GM19035 (cell line): Measurements from ENCODE around the gene MSX2.

ENCODE experiments used
- ATAC-seq: cut with Tn5 transposase; IDR thresholded peaks from one replicate; pipeline ENCODE4 v1.9.1; 2021; ENCODE audit not compliant: unreplicated experiment

The MSX2 gene

DNA sequence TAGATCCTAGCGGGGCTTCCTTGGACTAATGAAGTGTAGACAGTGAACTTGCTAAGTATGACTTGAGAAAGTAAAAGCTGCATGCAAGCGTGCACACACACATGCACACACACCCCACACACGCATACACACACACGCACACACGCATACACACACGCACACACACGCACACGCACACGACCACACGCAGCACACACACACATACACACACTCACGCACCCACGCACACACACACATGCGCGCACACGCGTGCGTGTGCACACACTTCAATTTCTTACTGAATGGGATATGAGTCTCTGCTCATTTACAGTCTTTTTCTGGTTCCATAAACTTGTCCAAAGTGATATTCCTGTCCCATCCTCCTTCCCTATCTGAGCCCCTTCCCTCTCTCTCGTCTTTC lies 41.2 kb downstream of the MSX2 start:
- ATAC-seq: no peak

DNA sequence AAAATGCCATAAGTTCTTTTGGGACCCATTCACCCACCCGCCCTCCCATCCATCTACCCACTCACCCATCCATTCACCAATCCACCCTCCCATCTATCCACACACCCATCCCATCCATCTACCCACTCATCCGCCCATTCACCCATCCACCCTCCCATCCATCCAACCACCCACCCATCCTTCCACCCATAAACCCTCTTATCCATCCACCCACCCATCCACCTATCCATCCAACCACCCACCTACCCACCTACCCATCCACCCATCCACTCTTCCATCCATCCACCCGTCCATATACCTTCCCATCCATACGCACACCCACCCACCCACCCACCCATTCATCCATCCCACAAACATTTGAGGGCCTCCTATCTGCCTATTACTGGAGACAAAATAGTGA lies 43.3 kb downstream of the MSX2 start:
- no peak for ATAC-seq

DNA sequence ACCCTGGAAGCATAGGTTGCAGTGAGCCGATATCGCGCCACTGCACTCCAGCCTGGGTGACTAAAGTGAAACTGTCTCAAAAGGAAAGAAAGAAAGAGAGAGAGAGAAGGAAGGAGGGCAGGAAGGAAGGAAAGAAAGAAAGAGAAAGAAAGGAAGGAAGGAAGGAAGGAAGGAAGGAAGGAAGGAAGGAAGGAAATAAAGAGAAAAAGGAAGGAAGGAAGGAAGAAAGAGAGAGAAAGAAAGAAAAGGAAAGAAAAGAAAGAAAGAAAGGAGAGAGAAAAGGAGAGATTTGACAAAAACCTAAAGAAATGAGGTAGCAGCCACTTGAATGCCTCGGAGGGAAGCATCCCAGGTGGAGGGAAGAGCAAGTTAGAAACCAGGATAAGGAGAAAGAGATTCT lies 44.6 kb downstream of the MSX2 start:
- ATAC-seq: no peak

DNA sequence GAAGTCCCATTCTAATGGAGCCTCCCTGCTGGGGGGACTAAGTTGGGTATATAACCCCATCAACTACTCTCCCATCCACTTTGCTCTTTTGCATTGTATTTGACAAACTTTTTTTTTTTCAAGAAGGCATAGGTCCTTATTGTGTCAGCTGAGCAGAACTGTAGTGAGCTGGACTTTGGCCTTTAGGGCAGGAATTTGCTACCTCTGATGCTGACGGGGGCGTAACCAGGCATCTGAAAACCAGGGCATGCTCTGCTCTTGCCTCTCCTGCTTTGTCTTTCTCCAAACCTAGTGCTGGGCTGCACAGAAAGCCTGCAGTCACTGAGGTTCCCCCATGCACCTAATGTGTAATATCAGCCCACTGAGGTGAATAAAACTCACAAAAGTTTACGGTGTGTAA lies 49.0 kb downstream of the MSX2 start:
- ATAC-seq: no peak

DNA sequence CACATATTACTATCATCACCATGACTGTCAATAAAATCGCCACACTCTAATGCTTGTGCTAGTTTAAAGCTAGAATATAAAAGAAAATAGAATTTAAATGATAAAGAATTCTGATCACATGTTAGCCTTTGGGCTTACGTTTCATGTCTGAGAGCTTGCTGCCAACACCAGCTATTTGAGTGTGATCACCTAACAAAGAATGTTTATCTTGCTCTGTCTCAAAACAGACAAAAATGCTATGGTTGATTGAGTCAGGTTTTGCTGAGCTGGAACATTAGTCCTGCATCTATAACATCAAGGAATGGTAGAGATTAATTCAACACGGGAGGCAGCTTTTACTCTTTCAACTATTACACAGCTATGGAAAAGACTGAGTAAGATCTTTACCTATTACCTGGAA lies 50.7 kb downstream of the MSX2 start:
- no peak for ATAC-seq

DNA sequence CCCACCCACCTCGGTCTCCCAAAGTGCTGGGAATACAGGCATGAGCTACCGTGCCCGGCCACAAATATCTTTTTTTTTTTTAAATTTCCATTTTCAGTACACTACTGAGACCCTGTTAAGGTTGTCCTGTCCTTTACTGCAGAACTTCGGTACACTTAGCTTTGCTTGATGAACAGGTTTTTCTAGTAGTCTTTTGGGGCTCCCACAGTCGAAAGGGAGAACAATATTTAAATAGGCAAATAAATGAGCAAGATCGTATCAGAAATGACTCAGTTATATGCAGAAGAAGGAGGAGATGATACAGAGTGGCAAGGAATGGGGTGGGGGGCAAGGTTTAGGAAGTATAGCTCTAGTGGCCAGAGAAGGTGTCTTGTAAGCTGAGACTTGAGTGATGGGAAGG lies 52.7 kb downstream of the MSX2 start:
- ATAC-seq: no peak

DNA sequence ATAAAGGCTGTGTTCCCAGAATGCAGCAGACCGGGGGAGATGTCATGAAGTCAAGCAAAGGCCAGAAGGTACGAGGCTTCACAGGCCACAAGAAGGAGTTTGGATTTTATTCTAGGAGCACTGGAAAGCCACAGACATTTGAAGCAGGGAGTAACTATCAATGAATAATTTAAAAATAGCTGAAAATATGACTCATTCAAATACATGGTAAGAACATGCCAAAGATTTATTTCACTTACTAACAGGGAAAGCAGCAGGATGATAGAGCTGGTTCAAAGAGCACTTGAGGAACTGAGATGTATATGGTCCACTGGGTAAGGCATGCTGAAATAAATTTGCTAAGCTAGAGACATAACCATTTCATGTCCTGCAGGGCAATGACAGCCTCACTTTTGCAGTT lies 53.2 kb downstream of the MSX2 start:
- ATAC-seq: no peak
